Activated CD8-positive, alpha-beta memory T cell treated with anti-CD3 and anti-CD28 coated beads, Interleukin-2, amount 50 U/mL, for 1 hour (primary cell): ENCODE measurements around the gene CACNA1B.

Source experiments
- DNase-seq: peaks from one replicate; pipeline ENCODE4 v3.0.0-alpha.2; 2020; ENCODE audit errors: extremely low read depth

CACNA1B gene

DNA sequence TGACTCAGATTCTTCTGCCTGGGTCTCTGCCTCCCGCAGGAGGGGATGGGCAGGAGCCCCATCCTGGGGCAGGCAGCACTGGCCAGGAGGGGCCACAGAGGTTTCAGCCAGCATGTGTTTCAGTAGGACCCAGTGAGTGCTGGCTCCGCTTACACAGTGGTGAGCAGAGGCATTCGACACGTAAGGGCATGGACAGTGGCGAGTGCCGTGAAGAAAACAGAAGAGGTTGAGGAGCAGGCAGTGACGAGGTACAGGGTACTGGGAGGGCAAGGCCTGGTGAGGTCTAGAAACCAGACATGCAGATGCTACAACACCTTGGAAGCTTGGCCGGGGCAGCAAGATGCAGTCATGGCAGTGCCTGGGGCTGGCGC, 41.5 kb downstream of the CACNA1B start:
- no peak for DNase-seq

- DNase-seq = no peak
Measured at GRCh38 chr9:137919649-137920141, 42.1 kb downstream of the CACNA1B start.

DNA sequence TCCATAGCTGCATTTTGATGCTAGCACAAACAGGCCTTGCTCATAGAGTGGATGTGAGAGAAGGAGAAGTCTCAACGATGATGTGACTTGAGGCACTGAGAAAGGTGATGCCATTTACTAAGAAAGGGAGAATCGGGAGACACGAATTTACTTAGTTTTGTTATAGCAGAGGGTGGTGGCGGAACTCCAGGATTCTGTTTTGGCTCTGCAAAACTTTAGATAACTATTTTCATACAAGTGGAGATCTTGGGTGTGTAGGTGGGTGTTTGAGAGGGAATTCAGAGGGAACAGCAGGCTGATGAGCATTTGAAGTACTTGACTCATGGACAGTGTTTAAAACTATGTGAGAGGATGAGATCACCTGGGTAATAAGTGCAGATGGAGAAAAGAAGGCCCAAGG, 43.2 kb downstream of the CACNA1B start:
- DNase-seq = no peak

GRCh38 chr9:137924169-137924568, 46.6 kb downstream of the CACNA1B start:
- DNase-seq = no peak

GRCh38 chr9:137924761-137925369, 47.3 kb downstream of the CACNA1B start:
- DNase-seq = no peak

GRCh38 chr9:137943655-137944054, 66.1 kb downstream of the CACNA1B start:
- DNase-seq = no peak

DNA sequence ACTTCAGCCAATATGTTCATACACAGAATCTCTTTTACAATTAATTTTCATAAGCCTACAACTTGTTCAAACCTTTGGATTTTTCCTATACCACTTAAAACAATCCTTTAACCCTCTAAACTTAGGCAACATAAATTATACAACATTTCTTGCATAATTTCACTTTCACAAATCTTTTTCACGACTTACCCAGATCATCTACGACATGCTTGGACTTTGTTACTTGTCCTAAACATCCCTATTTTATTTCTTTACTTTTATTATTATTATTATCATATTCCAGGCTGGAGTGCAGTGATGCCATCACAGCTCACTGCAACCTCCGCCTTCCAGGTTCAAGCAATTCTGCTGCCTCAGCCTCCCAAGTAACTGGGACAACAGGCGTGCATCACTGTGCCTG, 68.0 kb downstream of the CACNA1B start:
- no peak for DNase-seq

DNA sequence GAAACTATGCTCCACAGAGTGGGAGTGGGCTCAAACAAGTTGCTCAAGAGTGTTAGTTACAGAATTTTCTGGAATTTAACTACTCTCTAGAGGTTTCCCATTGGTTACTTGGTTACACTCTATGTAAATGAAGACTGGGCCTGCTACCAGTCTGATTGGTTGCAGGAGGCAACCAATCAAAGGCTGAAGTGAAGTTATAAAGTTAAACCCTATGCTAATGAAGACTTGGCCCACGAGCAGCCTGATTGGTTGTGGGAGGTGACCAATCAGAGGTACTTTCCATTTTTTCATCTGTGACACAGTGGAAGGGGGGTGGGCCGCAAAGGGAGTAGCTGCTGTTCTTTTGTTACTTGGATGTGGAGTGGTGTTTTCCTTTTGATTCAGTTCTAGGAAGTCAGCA, 69.4 kb downstream of the CACNA1B start:
- no peak for DNase-seq

DNA sequence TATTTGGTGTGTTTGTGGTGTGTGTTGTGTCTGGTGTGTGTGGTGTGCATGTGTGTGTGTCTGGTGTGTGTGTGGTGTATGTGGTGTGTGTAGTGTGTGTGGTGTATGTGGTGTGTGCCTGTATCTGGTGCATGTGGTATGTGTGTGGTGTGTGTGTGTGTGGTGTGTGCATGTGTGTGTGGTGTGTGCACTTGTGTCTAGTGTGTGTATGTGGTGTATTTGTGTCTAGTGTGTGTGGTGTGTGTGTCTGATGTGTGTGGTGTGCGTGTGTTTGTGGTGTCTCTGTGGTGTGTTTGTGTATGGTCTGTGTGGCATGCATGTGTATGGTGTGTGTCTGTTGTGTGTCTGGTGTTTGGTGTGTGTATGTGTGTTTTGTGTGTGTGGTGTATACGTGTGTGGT, 71.1 kb downstream of the CACNA1B start:
- DNase-seq = no peak

DNA sequence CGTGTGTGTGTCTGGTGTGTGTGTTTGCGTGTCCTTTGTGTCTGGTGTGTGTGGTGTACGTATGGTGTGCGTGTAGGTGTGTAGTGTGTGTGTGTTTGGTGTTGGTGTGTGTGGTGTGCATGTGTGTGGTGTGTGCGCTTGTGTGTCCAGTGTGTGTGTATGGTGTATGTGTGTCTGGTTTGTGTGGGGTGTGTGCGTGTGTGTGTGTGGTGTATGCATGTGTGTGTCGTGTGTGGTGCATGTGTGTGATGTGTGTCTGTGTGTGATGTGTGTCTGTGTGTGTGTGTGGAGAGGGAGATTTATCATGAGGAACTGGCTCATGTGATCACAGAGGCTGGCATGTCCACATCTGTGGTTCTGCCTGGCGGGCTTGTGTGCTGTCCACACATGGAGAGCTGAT, 71.7 kb downstream of the CACNA1B start:
- no peak for DNase-seq

DNA sequence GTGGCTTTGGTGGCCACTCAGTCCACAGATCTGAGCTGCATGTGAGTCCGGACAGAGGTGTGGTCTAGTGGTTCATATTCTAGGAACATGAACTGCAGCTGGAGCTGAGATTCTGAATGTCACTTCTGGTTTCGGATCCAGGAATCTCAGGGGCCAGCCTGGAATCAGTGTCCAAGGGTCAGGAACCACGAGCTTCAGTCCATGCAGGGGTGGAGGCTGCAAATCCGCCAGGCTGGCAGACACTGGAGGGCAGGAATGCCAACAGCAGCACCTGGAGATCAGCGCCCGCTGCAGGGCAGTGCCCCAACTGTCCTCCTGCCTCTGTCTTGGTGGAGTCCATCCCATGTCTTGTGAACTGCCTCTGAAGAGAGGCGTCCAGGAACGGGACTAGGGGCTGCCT, 73.5 kb downstream of the CACNA1B start:
- DNase-seq = no peak

DNA sequence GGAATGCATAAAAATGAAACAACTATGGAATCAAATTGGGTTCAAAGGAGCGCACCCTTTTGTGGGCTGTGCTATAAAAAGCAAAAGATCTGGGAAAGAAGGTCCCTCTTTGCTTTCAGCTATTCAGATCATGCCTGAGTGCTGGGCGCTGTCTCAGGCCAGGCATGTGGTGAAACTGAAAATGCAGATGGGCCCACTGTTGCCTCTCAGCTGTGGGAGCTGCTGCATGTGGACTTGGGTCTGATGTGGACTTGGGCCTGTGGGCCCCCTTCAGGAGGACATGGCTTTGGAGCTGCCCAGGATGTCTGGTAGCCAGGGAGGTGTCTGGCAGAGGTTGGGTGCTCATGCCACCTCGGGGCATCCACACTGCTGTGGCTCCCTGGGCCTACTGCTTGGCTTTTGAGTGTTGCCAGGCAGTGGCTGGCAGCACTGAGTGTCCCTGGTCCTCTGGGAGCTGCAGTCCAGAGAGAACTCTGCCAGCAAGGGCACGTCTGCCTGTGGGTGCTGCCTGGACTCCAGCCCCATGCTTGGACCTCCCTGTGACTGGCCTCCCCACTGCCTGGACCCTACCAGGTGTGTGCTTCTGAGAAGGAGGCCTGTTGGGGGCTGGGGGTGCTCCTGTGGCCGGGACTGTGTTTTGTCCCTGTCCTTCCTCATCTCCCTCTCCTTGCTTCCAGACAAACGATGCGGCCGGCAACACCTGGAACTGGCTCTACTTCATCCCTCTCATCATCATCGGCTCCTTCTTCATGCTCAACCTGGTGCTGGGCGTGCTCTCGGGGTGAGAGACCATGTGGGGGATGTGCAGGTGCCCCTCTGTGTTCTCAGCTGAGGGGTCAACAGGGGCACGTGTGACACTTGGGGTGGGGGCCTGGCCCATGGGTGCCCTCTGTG, 74.3 kb downstream of the CACNA1B start:
- DNase-seq = no peak

DNA sequence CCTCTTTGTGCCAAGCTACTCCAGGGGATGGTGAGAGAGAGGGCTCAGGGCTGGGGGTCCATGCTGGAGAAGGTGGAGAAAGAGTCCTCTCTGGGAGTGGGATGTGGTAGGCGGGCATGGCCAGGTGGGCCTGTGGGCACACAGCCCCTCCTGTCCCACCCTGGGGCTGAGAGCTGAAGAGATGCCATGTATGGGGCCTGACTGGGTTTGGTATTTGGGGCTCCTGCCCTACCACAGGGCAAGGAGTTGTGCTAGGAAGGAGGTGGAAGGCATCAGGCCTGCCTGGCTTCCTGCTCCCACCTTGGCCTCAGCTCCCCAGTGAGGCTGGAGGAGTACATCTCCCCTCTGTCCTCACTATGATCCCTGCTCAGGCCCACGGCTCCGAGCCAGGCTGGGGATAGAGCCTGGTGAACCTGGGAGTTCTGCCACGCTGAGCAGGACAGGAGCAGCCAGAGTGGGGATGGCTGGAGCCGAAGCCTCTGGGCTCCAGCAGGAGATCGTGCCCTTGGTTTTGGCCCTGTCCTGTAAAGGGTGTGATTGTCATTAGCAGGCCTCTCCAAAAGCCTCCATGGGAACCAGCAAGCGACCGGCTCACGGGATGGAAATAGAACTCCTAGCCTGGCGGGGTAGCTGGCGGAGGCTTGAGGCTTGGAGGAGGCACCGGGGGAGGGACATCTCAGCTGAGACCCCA, 75.5 kb downstream of the CACNA1B start:
- no peak for DNase-seq

DNA sequence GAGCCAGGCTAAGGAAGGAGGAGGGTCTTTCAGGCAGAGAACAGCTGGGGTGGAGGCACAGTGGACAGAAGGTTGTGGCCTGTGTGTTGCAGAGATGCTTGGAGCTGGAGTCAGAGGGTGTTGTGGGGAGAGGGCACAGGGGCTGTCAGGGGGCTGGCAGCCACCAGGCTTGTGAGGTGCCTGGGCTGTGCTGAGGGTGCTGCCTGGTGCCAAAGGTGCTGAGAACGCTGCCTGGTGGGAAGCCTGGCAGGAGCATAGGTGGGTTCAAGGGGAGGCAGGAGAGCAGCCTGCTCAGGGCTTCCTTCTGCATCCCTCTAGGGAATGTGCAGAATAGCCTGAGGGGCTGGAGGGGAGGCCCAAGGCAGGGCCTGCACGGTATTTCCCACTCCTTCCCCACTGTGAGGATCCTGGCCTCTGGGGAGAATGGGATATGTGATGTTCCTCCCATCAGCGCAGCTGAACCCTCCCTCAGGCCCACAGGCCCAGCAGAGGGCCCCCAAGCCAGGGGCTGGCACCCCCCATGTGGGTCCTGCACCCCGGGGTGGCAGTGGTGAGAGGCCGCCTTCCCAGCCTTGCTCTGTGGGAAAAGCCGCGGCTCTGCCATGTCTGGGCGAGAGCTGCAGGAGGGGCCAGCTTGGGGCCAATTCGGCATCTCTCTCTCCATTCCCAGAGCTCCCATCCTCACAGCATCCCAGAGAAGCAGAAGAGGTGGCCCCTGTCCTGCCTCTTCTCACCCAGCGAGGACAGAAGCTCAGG, 76.3 kb downstream of the CACNA1B start:
- no peak for DNase-seq

GRCh38 chr9:137955224-137955570, 77.6 kb downstream of the CACNA1B start:
- DNase-seq = no peak

GRCh38 chr9:137955586-137955985, 78.0 kb downstream of the CACNA1B start:
- DNase-seq = no peak

- no peak for DNase-seq
Measured at GRCh38 chr9:137956039-137956438, 78.5 kb downstream of the CACNA1B start.

GRCh38 chr9:137956688-137957385, 79.3 kb downstream of the CACNA1B start:
- DNase-seq = no peak

- DNase-seq = no peak
Measured at GRCh38 chr9:137959641-137960411, 82.2 kb downstream of the CACNA1B start.

- DNase-seq = no peak
Measured at GRCh38 chr9:137960496-137960895, 82.9 kb downstream of the CACNA1B start.

DNA sequence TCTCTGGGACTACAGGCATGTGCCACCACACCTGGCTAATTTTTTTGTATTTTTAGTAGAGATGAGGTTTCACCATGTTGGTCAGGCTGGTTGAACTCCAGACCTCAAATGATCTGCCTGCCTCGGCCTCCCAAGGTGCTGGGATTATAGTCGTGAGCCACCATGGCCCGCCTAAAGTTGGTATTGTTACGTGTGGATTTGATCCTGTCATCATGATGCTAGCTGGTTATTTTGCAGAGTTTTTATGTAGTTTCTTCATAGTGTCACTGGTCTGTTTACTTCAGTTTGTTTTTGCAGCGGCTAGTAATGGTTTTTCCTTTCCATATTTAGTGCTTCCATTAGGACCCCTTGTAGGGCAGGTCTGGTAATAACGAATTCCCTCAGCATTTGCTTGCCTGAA, 85.9 kb downstream of the CACNA1B start:
- DNase-seq = no peak
